ENCODE measurements around the gene FAM53C. TPM values are rescaled to one million over a fixed set of nuclear protein-coding genes. Genes with fewer than 3 reads are reported as not detected.
"Not testable (repeated sequence)": the region's sequence is repeated elsewhere in the genome, so short reads cannot be mapped to it uniquely, and the experiment has no call there.

Gene FAM53C
- total RNA-seq, 1 donor from 2014 or later, result 56.6 TPM

- Mint-ChIP-seq H3K4me3 (ENCODE audit: low read depth) (no peak overlapping the region), H3K9me3 (ENCODE audit: low read depth) (no peaks in the 10 kb centered on the region), H3K36me3 (ENCODE audit: insufficient read depth) (peaks cover 11% of the 10 kb centered on the region), H3K4me1 (ENCODE audit: low read depth) (no peaks in the 10 kb centered on the region), H3K27ac (no peak overlapping the region), H3K27me3 (no peaks in the 10 kb centered on the region)
- DNase-seq (ENCODE audit: low spot score, unreplicated experiment), result no peak
- TF ChIP-seq, protein P1, sequence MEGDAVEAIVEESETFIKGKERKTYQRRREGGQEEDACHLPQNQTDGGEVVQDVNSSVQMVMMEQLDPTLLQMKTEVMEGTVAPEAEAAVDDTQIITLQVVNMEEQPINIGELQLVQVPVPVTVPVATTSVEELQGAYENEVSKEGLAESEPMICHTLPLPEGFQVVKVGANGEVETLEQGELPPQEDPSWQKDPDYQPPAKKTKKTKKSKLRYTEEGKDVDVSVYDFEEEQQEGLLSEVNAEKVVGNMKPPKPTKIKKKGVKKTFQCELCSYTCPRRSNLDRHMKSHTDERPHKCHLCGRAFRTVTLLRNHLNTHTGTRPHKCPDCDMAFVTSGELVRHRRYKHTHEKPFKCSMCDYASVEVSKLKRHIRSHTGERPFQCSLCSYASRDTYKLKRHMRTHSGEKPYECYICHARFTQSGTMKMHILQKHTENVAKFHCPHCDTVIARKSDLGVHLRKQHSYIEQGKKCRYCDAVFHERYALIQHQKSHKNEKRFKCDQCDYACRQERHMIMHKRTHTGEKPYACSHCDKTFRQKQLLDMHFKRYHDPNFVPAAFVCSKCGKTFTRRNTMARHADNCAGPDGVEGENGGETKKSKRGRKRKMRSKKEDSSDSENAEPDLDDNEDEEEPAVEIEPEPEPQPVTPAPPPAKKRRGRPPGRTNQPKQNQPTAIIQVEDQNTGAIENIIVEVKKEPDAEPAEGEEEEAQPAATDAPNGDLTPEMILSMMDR (IDR thresholded peaks at IDR 0.05; ENCODE audit: unreplicated experiment), result no peak
These were observed 21.7 kb upstream of the FAM53C start for GRCh38 chr5:138316355-138316754.

DNA sequence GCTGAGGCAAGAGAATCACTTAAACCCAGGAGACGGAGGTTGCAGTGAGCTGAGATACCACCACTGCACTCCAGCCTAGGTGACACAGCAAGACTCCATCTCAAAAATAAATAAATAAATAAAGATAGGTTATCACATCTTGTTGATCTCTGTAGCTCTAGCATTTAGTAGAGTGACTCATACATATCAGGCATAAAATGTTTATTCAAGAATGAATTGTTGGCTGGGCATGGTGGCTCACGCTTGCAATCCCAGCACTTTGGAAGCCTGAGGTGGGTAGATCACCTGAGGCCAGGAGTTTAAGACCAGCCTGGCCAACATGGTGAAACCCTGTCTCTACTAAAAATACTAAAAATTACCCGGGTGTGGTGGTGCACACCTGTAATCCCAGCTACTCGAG is 19.9 kb upstream of the FAM53C start:
- H3K9me3 Mint-ChIP-seq (ENCODE audit: low read depth); H3K27ac Mint-ChIP-seq; H3K4me3 Mint-ChIP-seq (ENCODE audit: low read depth); DNase-seq (ENCODE audit: low spot score, unreplicated experiment); H3K36me3 Mint-ChIP-seq (ENCODE audit: insufficient read depth); H3K4me1 Mint-ChIP-seq (ENCODE audit: low read depth); H3K27me3 Mint-ChIP-seq: not testable (repeated sequence)

DNA sequence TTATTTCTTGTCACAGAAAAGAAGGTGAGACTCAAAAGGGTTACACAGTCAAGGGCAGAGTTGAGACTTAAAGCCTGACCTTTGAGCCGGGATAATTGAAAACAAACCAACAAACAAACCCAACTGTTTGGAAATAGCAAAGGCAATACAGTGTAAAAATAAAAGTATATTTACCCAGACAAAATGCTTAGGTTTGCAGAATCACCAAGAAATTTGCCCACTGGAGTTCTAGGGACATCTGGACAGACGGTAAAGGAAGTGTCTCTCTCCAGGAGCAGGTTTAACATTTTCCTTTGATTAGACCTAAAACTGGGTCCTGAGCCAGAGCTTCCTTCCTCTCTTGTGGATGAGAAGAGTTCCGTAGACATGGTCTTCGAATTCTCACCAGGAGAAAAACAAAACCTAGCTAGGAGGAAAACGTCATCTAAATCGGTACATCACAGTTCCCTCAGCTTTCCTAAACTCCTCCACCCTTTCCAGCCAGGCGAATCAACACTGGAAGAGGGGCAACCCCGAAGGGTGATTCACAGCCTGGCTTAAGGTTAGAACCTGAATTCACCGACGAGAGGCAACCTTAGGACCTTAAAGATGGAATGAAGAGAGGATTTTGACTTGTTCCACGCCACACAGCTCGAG is 7.1 kb upstream of the FAM53C start:
- DNase-seq (ENCODE audit: low spot score, unreplicated experiment), result no peak
- peak overlapping the region; percentile 96 for H3K27ac Mint-ChIP-seq
- no peaks in the 10 kb centered on the region for H3K27me3 Mint-ChIP-seq
- H3K4me3 Mint-ChIP-seq (ENCODE audit: low read depth), result peak overlapping the region; percentile 76
- peaks cover 19% of the 10 kb centered on the region for H3K4me1 Mint-ChIP-seq (ENCODE audit: low read depth)
- no peaks in the 10 kb centered on the region for H3K36me3 Mint-ChIP-seq (ENCODE audit: insufficient read depth)
- TF ChIP-seq, protein P1 (IDR thresholded peaks at IDR 0.05; ENCODE audit: unreplicated experiment), result no peak
- no peaks in the 10 kb centered on the region for H3K9me3 Mint-ChIP-seq (ENCODE audit: low read depth)

GRCh38 chr5:138331449-138332368 is 6.4 kb upstream of the FAM53C start, which contains the start of gene CDC25C:
CDC25C (minus strand) TSS chr5:138331804; CDS start chr5:138331180, 624 bp downstream.
- Mint-ChIP-seq H3K27ac (peak within 1 kb of the TSS; percentile 96), H3K9me3 (ENCODE audit: low read depth) (no peaks in the 10 kb centered on the region), H3K27me3 (no peaks in the 10 kb centered on the region), H3K4me3 (ENCODE audit: low read depth) (peak within 1 kb of the TSS; percentile 76), H3K36me3 (ENCODE audit: insufficient read depth) (no peaks in the 10 kb centered on the region), H3K4me1 (ENCODE audit: low read depth) (peaks cover 19% of the 10 kb centered on the region)
- DNase-seq (ENCODE audit: low spot score, unreplicated experiment), result peak; percentile 94
- TF ChIP-seq, protein P1 (IDR thresholded peaks at IDR 0.05; ENCODE audit: unreplicated experiment), result no peak

DNA sequence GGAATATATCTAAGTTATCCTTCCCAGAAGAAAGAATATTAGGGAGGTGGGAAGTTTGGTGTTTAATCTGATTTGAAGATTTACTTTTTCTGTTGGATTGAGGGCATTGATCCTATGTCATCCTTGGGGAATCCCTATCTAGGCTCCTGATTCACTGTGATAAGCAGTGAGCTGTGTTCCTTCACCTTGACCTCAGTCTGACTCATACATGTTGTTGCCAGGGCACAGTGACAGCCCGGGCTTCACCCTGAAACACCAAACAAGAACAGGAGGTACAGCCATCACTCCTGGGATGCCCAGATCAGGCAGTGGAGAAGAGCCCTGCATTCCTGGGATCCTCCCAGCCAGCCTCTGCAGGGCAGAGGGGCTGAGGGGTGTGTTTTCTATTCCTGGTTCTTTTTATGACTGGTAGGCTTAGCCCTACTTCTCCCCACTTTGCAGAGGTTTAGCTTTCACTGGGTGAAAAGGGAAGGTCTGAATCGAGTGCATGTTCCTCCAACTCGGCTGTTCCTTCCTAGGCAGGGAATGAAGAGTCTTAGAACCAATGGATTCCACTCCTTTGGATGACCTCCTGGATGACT is 3.1 kb upstream of the FAM53C start:
- H3K27me3 Mint-ChIP-seq, result no peaks in the 10 kb centered on the region
- DNase-seq (ENCODE audit: low spot score, unreplicated experiment), result no peak
- H3K27ac Mint-ChIP-seq, result no peak overlapping the region
- TF ChIP-seq, protein P1 (IDR thresholded peaks at IDR 0.05; ENCODE audit: unreplicated experiment), result no peak
- no peaks in the 10 kb centered on the region for H3K36me3 Mint-ChIP-seq (ENCODE audit: insufficient read depth)
- H3K4me1 Mint-ChIP-seq (ENCODE audit: low read depth), result peaks cover 25% of the 10 kb centered on the region
- peak overlapping the region; percentile 37 for H3K4me3 Mint-ChIP-seq (ENCODE audit: low read depth)
- H3K9me3 Mint-ChIP-seq (ENCODE audit: low read depth), result no peaks in the 10 kb centered on the region

Data from progenitor cell of endocrine pancreas (in vitro differentiated cells).